Activated naive CD4-positive, alpha-beta T cell treated with anti-CD3 and anti-CD28 coated beads, Interleukin-2, amount 10 ng/mL, durations not matched to agents 7 days and 5 days (primary cell): ENCODE data around the gene LGR4.

ENCODE experiments used
- CTCF ChIA-PET: fragments of 350-600 bp; sonication (Branson Sonifier 250); formaldehyde crosslinking; loops from one replicate; lab custom pipeline; 2021; ENCODE audit warnings: antibody characterized with exemption; lab: Charles Lee
- DNase-seq: peaks from one replicate; pipeline ENCODE4 v3.0.0-alpha.2; 2020
- H3K27ac Mint-ChIP-seq: one replicate; pipeline ENCODE4 v1.8.0; 2021; ENCODE audit warnings: mild to moderate bottlenecking, moderate library complexity, mixed read lengths
- H3K27me3 Mint-ChIP-seq: one replicate; pipeline ENCODE4 v1.8.0; 2021; ENCODE audit warnings: mild to moderate bottlenecking, mixed read lengths
- H3K36me3 Mint-ChIP-seq: one replicate; pipeline ENCODE4 v1.8.0; 2021; ENCODE audit warnings: mixed read lengths
- H3K4me1 Mint-ChIP-seq: one replicate; pipeline ENCODE4 v1.8.0; 2021; ENCODE audit warnings: mixed read lengths
- H3K4me3 Mint-ChIP-seq: one replicate; pipeline ENCODE4 v1.8.0; 2021; ENCODE audit warnings: mild to moderate bottlenecking, moderate library complexity, mixed read lengths
- H3K9me3 Mint-ChIP-seq: one replicate; pipeline ENCODE4 v1.8.0; 2021; ENCODE audit warnings: mixed read lengths

The LGR4 gene

DNA sequence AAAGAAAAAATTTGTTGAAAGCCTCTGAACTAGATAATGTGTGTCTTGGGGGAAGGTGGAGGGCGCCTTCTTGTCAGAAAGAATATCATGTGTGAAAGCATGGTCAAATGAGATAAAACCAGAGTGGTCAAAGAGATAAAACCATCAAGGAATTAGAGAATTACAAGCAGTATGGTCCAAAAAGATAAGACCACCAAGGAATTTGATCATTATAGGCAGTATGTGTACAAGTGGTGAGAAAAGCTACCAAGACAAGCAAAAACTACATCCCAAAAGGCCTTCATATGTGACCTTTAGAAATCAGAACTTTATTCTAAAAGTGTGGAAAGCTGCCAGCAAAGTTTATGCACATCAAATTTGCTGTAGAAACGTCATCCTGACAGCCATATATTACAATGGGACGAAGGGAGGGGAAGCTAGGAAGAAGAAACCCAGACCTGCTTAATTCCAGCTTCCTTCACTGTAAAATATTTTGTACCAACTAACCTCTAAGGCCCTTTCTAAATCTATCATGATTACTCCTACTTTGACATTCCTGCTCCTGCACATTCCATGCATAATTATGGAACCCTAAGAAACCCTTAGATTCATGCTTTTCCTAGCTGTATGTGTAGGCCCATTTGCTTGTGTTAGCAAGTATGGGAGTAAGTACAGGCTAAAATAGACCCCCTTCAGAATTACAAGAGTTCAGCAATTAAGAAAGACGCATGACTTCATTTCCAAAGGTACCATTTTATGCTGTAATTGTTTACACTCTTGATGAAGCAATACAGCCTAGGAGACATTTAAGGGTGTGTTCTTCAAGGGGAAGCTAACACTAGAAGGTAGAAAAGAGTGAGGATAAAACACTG is 51.6 kb downstream of the LGR4 start:
- CTCF ChIA-PET, result interaction anchor here (1.6 kb wide), 1 partner anchor 9 kb away, joined by 5 read pairs; no protein-coding TSS in a partner anchor
- no peak overlapping the region for H3K27ac Mint-ChIP-seq

DNA sequence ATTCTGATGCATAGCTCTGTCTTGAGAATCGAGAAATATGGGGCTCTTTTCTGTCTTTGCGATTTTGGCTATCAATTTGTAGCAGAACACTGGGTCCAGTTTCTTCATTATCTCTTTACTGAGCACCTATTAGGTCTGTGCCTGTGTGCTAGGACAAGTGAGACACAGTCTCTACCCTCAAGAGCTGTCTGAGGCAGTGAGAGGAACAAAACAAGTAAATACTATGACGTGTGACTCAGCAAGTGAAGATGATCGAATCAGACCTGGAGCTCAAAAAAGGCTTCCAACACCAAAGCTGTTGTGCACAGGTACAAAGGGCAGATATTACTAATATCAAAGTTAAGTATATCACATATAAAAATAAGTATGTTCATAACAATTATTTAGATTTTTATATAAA is 52.4 kb downstream of the LGR4 start:
- CTCF ChIA-PET, result interaction anchor here (1.6 kb wide), 1 partner anchor 8 kb away, joined by 5 read pairs; no protein-coding TSS in a partner anchor
- H3K36me3 Mint-ChIP-seq, result no peaks in the 10 kb centered on the region
- no peak for DNase-seq

More for the DNA sequence above, 51.6 kb downstream of the LGR4 start:
- no peaks in the 10 kb centered on the region for H3K36me3 Mint-ChIP-seq
- no peaks in the 10 kb centered on the region for H3K27me3 Mint-ChIP-seq
- no peaks in the 10 kb centered on the region for H3K9me3 Mint-ChIP-seq
- no peak for DNase-seq
- no peak overlapping the region for H3K4me3 Mint-ChIP-seq
- H3K4me1 Mint-ChIP-seq, result no peaks in the 10 kb centered on the region

DNA sequence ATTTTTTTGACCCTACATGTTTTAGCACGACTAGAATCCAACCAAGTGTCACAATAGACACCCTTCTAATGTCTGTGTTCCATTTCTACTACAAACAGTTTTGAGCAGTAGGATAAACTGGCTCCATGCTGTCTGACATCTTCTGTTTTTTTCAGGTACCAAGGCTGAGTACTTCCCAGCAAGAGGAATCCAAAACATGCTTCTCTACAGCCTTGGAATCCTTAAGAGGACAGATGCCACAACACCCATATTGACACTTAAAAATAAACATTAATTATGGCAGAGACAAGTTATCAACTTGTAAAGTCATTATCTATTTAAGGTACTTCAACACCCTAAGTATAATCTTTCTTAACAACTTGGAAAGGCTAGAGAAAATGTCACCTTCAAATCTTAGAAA is 54.2 kb downstream of the LGR4 start:
- Mint-ChIP-seq H3K4me3 (no peak overlapping the region), H3K27me3 (no peaks in the 10 kb centered on the region), H3K36me3 (no peaks in the 10 kb centered on the region), H3K27ac (no peak overlapping the region), H3K4me1 (no peaks in the 10 kb centered on the region), H3K9me3 (no peaks in the 10 kb centered on the region)
- CTCF ChIA-PET, result no interaction called here
- DNase-seq, result no peak

More for the DNA sequence above, 52.4 kb downstream of the LGR4 start:
- Mint-ChIP-seq H3K27ac (no peak overlapping the region), H3K9me3 (no peaks in the 10 kb centered on the region), H3K27me3 (no peaks in the 10 kb centered on the region), H3K4me1 (no peaks in the 10 kb centered on the region), H3K4me3 (no peak overlapping the region)

DNA sequence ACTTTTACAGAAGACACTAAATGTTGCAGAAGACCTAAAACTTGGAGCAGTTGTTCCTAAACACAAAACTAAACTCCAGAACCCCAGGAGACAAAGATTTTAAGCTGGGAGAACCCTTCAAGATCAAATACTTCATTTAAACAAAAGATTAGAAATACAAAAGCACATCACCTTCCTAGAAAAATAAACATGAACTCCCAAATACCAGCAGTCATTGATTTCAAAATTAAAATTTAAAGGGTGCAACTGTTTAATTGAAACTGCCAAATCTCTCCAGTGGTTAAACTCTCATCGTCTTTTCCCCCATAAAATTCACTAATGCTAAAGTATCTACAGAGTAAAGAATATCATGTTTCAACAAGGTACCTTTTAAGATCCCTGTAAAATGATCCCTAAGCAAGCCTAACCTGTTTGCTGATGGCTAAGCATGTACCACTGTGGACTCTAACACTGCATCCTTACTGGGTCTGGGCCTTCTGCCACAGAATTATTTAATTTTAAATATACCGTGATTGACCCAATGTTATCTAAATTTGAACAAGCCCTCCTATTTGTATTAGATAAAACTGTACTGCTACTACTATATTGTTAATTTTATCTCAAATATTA is 55.9 kb downstream of the LGR4 start:
- Mint-ChIP-seq H3K4me1 (no peaks in the 10 kb centered on the region), H3K27me3 (no peaks in the 10 kb centered on the region), H3K4me3 (no peak overlapping the region), H3K27ac (no peak overlapping the region), H3K36me3 (no peaks in the 10 kb centered on the region), H3K9me3 (no peaks in the 10 kb centered on the region)
- CTCF ChIA-PET, result no interaction called here
- DNase-seq, result no peak

DNA sequence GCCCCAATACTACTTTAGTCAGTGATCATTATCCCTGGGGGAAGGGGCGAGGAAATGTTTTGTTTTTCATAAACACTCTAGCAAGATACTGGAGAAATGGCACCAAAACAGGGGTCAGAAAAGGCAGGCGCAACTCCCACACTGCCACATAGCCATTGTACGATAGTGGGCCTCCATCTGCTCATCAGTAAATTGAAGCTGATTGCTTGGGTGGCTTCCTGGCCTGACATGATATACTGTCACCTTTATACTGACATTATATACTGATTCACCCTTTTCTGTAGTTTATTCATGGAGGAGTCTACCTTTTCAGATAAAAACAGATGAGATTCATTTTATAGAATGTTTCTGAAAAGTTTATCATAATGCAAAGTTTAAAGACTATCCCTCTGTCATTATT is 57.9 kb downstream of the LGR4 start:
- Mint-ChIP-seq H3K4me1 (no peaks in the 10 kb centered on the region), H3K4me3 (no peak overlapping the region), H3K27me3 (no peaks in the 10 kb centered on the region), H3K36me3 (no peaks in the 10 kb centered on the region), H3K27ac (no peak overlapping the region), H3K9me3 (no peaks in the 10 kb centered on the region)
- CTCF ChIA-PET, result no interaction called here
- DNase-seq, result no peak

DNA sequence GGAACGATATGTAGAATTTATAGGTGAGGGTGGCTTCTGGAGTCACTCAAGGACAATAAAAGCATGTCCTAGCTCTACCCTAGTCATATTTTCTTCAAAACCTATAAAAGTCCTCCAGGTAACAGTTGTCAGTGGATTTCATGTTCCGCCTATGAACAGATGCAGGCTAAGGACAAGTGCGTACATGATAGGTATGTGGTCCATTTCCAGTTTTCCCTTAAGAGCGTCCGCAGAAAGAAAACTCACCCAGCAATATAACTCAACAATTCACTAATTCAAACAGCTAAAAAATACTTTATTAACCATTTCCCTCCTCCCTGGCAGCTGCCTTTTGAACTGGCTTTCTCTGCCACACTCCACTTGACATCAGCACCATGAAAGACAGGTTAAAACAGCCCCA is 59.4 kb downstream of the LGR4 start:
- no peaks in the 10 kb centered on the region for H3K4me1 Mint-ChIP-seq
- H3K27ac Mint-ChIP-seq, result no peak overlapping the region
- no peak for DNase-seq
- H3K36me3 Mint-ChIP-seq, result no peaks in the 10 kb centered on the region
- no peaks in the 10 kb centered on the region for H3K9me3 Mint-ChIP-seq
- H3K27me3 Mint-ChIP-seq, result no peaks in the 10 kb centered on the region
- CTCF ChIA-PET, result interaction anchor here (1.9 kb wide), 1 partner anchor 8 kb away, joined by 5 read pairs; no protein-coding TSS in a partner anchor
- no peak overlapping the region for H3K4me3 Mint-ChIP-seq

DNA sequence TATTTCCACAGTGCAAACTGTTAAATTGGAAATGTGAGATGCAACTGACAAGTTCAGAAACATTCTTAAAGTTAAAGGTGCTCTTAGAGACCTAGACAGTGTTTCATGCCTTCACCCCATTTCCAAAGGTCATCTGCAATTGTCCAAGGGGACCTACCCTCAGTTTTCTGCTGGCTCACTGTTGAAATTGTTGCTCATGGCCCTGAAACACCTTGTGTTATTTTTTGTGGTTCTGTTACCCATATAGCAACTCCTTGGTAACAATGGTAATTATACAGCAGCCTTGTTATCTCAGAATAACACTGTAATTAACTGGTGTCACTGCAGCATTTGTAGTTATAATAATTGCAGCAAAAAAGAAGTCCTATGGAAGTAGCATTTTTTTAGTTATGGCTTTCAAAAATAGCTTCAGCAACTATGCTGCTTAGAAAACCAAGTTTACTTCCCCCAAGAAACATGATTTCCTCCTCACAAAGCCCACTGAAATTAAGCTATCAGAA is 60.3 kb downstream of the LGR4 start:
- Mint-ChIP-seq H3K9me3 (no peaks in the 10 kb centered on the region), H3K4me3 (no peak overlapping the region), H3K36me3 (no peaks in the 10 kb centered on the region), H3K4me1 (no peaks in the 10 kb centered on the region), H3K27ac (no peak overlapping the region), H3K27me3 (no peaks in the 10 kb centered on the region)
- no peak for DNase-seq
- CTCF ChIA-PET, result interaction anchor here (1.9 kb wide), 1 partner anchor 9 kb away, joined by 5 read pairs; no protein-coding TSS in a partner anchor

DNA sequence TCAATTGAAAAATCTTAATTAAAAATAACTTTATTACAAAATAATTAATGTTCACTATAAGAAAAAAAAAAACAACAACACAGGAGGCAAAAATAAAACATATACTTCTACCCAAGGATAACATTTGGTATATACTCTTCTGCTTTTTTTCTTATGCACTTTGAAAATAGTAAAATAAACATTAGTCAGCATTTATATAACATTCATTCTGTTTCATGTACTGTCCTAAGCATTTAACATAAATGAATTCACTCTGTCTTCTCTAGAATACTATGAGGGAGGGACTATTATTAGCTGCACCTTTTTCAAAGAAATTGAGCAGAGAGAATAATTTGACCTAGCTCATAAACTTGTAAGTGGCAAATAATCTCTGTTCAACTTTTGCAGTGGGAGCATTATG is 61.3 kb downstream of the LGR4 start:
- CTCF ChIA-PET, result interaction anchor here (1.9 kb wide), 1 partner anchor 10 kb away, joined by 5 read pairs; no protein-coding TSS in a partner anchor
- no peaks in the 10 kb centered on the region for H3K9me3 Mint-ChIP-seq
- no peaks in the 10 kb centered on the region for H3K36me3 Mint-ChIP-seq
- no peaks in the 10 kb centered on the region for H3K27me3 Mint-ChIP-seq
- no peak for DNase-seq
- no peak overlapping the region for H3K27ac Mint-ChIP-seq
- H3K4me3 Mint-ChIP-seq, result no peak overlapping the region
- no peaks in the 10 kb centered on the region for H3K4me1 Mint-ChIP-seq

DNA sequence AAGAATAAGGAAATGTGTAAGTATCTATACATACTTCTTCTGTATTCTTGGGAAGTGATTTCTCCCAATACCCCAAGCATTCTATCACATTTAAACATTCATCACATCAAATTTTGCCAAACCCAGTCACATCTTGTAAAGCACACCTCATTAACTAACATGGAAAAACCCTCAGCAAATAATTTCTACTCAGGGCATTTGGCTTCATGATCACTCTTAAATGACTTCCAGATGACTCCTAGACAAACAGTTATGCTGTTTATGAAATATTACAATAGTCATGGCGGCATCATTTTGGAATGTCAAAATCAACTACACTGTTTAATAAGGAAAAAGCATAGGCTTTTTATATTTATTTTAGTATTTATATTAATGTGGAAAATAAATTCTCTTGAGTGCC is 62.3 kb downstream of the LGR4 start:
- CTCF ChIA-PET, result no interaction called here
- Mint-ChIP-seq H3K36me3 (no peaks in the 10 kb centered on the region), H3K27me3 (no peaks in the 10 kb centered on the region), H3K4me1 (no peaks in the 10 kb centered on the region), H3K9me3 (no peaks in the 10 kb centered on the region), H3K4me3 (no peak overlapping the region), H3K27ac (no peak overlapping the region)
- no peak for DNase-seq

DNA sequence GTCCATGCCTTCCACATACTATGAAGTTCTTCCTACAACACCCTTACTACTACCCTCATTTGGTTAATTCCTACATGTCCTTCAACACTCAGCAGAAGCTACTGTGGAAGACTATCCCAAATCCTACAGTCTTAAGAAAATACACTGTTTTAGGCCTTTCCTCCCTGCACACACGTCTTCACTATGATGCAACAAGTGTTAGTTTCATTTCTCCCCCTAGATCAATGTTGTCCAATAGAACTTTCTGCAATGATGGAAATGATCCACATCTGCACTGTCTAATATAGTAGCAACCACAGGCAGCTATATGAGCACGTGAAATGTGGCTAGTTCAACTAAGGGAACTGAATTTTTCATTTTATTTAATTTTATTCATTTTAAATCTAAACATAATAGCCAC is 62.8 kb downstream of the LGR4 start:
- no peak for DNase-seq
- Mint-ChIP-seq H3K4me1 (no peaks in the 10 kb centered on the region), H3K27ac (no peak overlapping the region), H3K4me3 (no peak overlapping the region), H3K9me3 (no peaks in the 10 kb centered on the region), H3K27me3 (no peaks in the 10 kb centered on the region), H3K36me3 (no peaks in the 10 kb centered on the region)
- CTCF ChIA-PET, result no interaction called here

DNA sequence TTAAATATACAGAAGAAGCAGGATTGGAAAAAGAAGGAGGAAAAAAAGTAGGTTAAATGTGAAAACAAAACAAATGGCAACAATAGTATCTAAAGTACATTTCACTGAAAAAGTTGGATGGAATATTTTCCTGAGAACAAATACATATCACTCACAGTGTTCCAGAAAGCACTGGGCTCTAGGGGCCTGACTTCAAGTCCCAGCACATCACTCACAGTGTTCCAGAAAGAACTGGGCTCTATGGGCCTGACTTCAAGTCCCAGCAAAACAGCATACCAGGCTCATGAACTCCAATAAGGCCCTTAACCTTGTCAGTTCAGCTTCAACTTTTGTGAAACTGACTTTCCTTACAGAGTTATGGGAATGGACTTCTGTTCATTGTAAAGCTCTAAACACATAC is 63.5 kb downstream of the LGR4 start:
- Mint-ChIP-seq H3K9me3 (no peaks in the 10 kb centered on the region), H3K4me3 (no peak overlapping the region), H3K27ac (no peak overlapping the region), H3K4me1 (no peaks in the 10 kb centered on the region), H3K27me3 (no peaks in the 10 kb centered on the region), H3K36me3 (no peaks in the 10 kb centered on the region)
- no peak for DNase-seq
- CTCF ChIA-PET, result no interaction called here

DNA sequence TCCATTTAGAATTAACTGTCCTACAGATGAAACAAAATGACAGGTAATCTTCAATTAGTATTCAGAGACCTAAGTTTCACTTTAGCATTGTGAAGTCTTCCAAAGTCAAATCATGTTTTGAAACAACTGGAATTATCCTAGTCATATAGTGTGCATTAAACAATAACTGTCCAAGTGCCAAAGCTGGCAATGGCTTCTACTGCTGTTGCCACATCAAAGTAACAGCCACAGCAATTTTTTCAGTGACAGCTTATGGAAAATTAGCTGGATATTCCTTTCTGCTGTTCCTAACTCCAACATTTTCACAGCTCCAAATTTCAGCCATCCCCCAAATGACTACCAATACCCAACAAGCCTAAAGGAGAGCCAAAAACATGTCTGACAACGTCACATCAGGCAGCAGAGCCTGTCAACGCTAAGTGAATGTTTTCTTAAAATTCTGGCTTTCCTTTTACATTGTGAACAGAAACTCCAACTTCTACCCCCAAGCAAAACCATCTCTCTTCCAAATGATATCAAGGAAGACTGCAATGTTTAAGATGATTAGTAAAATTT is 64.3 kb downstream of the LGR4 start:
- no peaks in the 10 kb centered on the region for H3K36me3 Mint-ChIP-seq
- no peak for DNase-seq
- no peaks in the 10 kb centered on the region for H3K9me3 Mint-ChIP-seq
- no peak overlapping the region for H3K27ac Mint-ChIP-seq
- H3K4me3 Mint-ChIP-seq, result no peak overlapping the region
- H3K27me3 Mint-ChIP-seq, result no peaks in the 10 kb centered on the region
- CTCF ChIA-PET, result no interaction called here
- no peaks in the 10 kb centered on the region for H3K4me1 Mint-ChIP-seq

DNA sequence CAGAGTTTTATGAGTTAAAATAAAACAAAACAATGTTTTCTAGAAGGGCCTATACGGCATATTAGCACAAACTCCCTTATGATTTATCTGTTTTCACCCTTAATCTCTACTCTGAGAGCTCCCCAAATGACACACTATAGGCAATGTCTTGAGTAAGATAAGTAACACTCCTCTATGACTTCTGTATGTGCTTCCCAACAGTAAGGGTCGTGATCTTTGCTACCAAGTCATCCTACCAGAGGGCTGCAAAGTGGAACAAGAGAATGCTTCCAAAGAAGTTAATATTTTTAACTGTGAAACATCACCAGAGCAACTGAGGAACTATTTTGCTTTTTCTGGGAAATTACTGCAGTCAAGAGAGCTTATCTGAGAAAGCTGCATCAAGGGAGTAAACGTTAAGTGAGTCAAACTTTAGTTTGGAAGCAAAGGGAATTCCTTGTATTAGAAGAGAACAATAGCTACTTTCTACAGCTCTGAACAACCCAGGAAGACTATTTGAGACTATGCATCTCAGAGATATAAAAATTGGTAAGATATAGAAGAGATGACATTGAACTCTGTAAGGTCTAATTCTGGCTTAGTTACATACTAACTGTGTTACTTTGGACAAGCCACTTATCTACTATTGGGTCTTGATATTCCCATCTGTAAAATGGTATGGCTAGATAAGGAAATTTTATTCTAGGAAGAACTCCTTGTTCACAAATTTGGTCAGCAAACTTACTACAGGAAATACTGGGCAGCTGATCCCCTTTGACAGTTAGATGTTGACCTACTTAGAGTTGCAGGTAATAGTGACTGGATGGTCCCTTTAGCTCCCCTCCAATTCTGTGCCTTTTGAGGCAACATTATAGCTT is 65.9 kb downstream of the LGR4 start:
- Mint-ChIP-seq H3K9me3 (no peaks in the 10 kb centered on the region), H3K4me3 (no peak overlapping the region), H3K27ac (no peak overlapping the region), H3K4me1 (no peaks in the 10 kb centered on the region), H3K27me3 (no peaks in the 10 kb centered on the region), H3K36me3 (no peaks in the 10 kb centered on the region)
- no peak for DNase-seq
- CTCF ChIA-PET, result interaction anchor here (1.1 kb wide), 1 partner anchor 22 kb away, joined by 4 read pairs; no protein-coding TSS in a partner anchor

DNA sequence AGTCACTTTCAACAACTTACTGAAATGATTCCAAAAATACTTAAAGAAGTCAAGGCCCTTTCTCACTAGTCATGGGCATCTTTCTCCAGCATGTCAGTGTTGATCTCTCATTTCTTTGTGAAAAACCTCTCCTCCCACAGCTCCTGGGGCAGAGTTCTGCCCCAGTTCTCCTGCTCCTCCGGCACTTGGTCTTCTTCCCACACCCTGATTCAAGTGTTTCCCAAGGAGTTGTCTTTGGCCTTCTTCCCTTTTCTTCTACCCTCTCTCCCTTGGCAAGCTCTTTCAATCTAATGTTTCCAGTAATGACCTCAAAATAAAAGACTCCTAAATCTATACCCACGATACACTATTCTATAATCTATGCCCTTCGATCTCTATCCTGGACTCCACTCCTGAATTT is 67.5 kb downstream of the LGR4 start:
- CTCF ChIA-PET, result no interaction called here
- Mint-ChIP-seq H3K36me3 (no peaks in the 10 kb centered on the region), H3K9me3 (no peaks in the 10 kb centered on the region), H3K4me1 (no peaks in the 10 kb centered on the region), H3K27ac (no peak overlapping the region), H3K27me3 (no peaks in the 10 kb centered on the region), H3K4me3 (no peak overlapping the region)
- DNase-seq, result no peak
